Caco-2 (cell line): ENCODE results near the gene RTN3. TPM values are rescaled to one million over a fixed set of nuclear protein-coding genes. Genes with fewer than 3 reads are reported as not detected.

Source experiments
- BruUV-seq: library from RNA; stranded (reverse); fragments of 400-500 nt; replicated peaks from 2 replicates; lab custom pipeline; 2021; lab: Mats Ljungman, UMichigan
- CTCF ChIA-PET: fragments of 300-600 bp; sonication (Branson Sonifier 250); formaldehyde crosslinking; loops from one replicate; lab custom pipeline; 2022; ENCODE audit warnings: antibody characterized with exemption; lab: Charles Lee
- POLR2A ChIA-PET: fragments of 300-600 bp; sonication (Branson Sonifier 250); formaldehyde crosslinking; loops from one replicate; lab custom pipeline; 2022; ENCODE audit warnings: antibody characterized with exemption; lab: Charles Lee
- DNase-seq, 2 experiments: peaks; one replicate each; pipeline versions ENCODE4 v3.0.0 to v3.0.0-alpha.2; 2020 to 2022
- H3K27me3 ChIP-seq: replicated peaks from 2 replicates; pipeline ENCODE4 v1.6.0; 2011; ENCODE audit warnings: low read length; ENCODE audit not compliant: control insufficient read depth, insufficient read depth
- H3K36me3 ChIP-seq: 2 replicates; pipeline ENCODE4 v1.5.1; 2011; ENCODE audit warnings: low read length; ENCODE audit not compliant: control insufficient read depth, insufficient read depth
- H3K4me1 ChIP-seq: fragments of 250-450 bp; sonication (Bioruptor Pico); 2 replicates; pipeline ENCODE4 v1.5.1; 2020; ENCODE audit warnings: mild to moderate bottlenecking
- H3K4me3 ChIP-seq: 2 replicates; pipeline ENCODE4 v1.5.1; 2011; ENCODE audit warnings: low read depth, mild to moderate bottlenecking, control low read depth, low read length
- H3K9me3 ChIP-seq: fragments of 250-450 bp; sonication (Bioruptor Pico); 2 replicates; pipeline ENCODE4 v1.5.1; 2020; ENCODE audit warnings: mild to moderate bottlenecking, moderate library complexity
- H3K27ac Mint-ChIP-seq: one replicate; pipeline ENCODE4 v1.8.0; 2022; ENCODE audit warnings: mixed read lengths; ENCODE audit not compliant: unreplicated experiment
- H3K27me3 Mint-ChIP-seq: one replicate; pipeline ENCODE4 v1.8.0; 2022; ENCODE audit warnings: mixed read lengths; ENCODE audit not compliant: insufficient read depth, unreplicated experiment
- H3K36me3 Mint-ChIP-seq: one replicate; pipeline ENCODE4 v1.8.0; 2022; ENCODE audit warnings: mild to moderate bottlenecking, mixed read lengths; ENCODE audit not compliant: insufficient read depth, unreplicated experiment
- H3K4me1 Mint-ChIP-seq: one replicate; pipeline ENCODE4 v1.8.0; 2022; ENCODE audit warnings: low read depth, mixed read lengths; ENCODE audit not compliant: unreplicated experiment
- H3K4me3 Mint-ChIP-seq: one replicate; pipeline ENCODE4 v1.8.0; 2022; ENCODE audit warnings: mild to moderate bottlenecking, moderate library complexity, mixed read lengths; ENCODE audit not compliant: unreplicated experiment
- H3K9me3 Mint-ChIP-seq: one replicate; pipeline ENCODE4 v1.8.0; 2022; ENCODE audit warnings: mixed read lengths; ENCODE audit not compliant: unreplicated experiment
- CTCF ChIP-seq, 2 experiments: fragments of 200-600 bp in 1 of 2; IDR thresholded peaks; 1 replicate in 1 of 2; 2 replicates in 1 of 2; pipeline versions ENCODE4 v1.5.1 to v1.8.0; 2011 to 2022; ENCODE audit warnings: antibody characterized with exemption in 1 of 2, control low read depth in 1 of 2, inconsistent platforms in 1 of 2, low read depth in 1 of 2, low read length in 1 of 2, mild to moderate bottlenecking in 1 of 2, moderate library complexity in 1 of 2; ENCODE audit not compliant: insufficient read depth in 1 of 2, severe bottlenecking in 1 of 2, unreplicated experiment in 1 of 2
- intact Hi-C: fragments of 100-400 bp; cut with micrococcal nuclease; formaldehyde crosslinking; loops from one replicate; pipeline ENCODE4 v1.10.0; 2022; ENCODE audit not compliant: unreplicated experiment
- total RNA-seq: library from RNA; stranded (reverse); gene quantifications from 2 replicates; pipeline ENCODE4 v1.2.3, GENCODE V29; 2022

Gene RTN3
- total RNA-seq, 1 experiment from 2014 or later: 179 TPM

DNA sequence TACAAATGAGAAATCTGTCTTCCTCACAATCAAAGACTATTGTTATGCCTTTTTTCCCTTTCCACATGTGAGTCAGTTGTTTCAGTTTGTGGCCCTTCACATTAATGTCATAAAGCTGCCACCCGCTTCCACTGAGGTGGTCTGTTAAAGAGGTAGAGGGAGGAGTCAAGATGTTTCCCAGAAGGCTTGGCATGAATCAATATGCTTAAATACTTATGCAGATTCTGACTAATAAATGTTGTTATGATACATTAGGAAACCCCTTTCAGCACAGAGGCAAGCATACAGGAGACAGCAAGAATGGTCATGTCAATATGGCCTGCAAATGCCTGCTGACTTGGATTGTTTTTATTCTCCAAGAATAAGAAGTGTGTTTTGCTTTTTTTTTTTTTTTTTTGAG lies 6.5 kb downstream of the RTN3 start:
- no TSS peak for BruUV-seq
- no peak overlapping the region for H3K4me3 ChIP-seq
- H3K36me3 ChIP-seq: no peaks in the 10 kb centered on the region
- POLR2A ChIA-PET: no interaction called here
- H3K9me3 ChIP-seq: no peaks in the 10 kb centered on the region
- intact Hi-C loops: no loop called here
- no peak for TF ChIP-seq CTCF (IDR thresholded peaks at IDR 0.05; ENCODE audit: insufficient read depth in 1 of 2, low read depth in 1 of 2, low read length in 1 of 2, severe bottlenecking in 1 of 2, unreplicated experiment in 1 of 2)
- CTCF ChIA-PET: no interaction called here
- H3K4me1 ChIP-seq: peaks cover 5% of the 10 kb centered on the region
- H3K27ac Mint-ChIP-seq: no peak overlapping the region
- H3K9me3 Mint-ChIP-seq: no peaks in the 10 kb centered on the region
- H3K27me3 ChIP-seq: no peaks in the 10 kb centered on the region
- H3K4me3 Mint-ChIP-seq: no peak overlapping the region
- peaks cover 33% of the 10 kb centered on the region for H3K4me1 Mint-ChIP-seq
- no peak for DNase-seq
- H3K36me3 Mint-ChIP-seq: peaks cover 15% of the 10 kb centered on the region
- no peaks in the 10 kb centered on the region for H3K27me3 Mint-ChIP-seq

DNA sequence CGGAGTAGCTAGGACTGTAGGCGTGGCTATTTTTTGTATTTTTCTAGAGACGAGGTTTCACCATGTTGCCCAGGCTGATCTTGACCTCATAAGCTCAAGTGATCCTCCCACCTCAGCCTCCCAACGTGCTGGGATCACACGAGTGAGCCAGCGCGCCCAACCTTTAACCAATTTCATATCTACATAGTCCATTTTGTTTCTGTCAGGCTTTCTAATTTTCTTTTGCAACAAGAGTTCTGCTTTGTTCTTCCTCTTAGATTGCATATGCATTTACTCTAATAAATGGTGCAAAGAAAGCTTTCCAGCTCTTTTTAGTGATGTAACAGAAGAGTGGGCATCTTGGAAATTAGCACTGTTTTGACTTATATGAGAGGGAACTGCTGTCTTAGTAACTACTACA lies 13.3 kb downstream of the RTN3 start:
- POLR2A ChIA-PET: interaction anchor here (0.5 kb wide), 1 partner anchor 39 kb away, joined by 3 read pairs; no protein-coding TSS in a partner anchor
- Histone ChIP-seq H3K27me3 (no peaks in the 10 kb centered on the region), H3K4me3 (no peak overlapping the region), H3K36me3 (no peaks in the 10 kb centered on the region), H3K4me1 (no peaks in the 10 kb centered on the region), H3K9me3 (no peaks in the 10 kb centered on the region)
- no peak for DNase-seq
- Mint-ChIP-seq H3K4me3 (no peak overlapping the region), H3K4me1 (peaks cover 22% of the 10 kb centered on the region), H3K27ac (no peak overlapping the region), H3K9me3 (no peaks in the 10 kb centered on the region), H3K36me3 (peaks cover 19% of the 10 kb centered on the region), H3K27me3 (no peaks in the 10 kb centered on the region)
- CTCF ChIA-PET: interaction anchor here (0.6 kb wide), 1 partner anchor 34 kb away, joined by 3 read pairs; no protein-coding TSS in a partner anchor
- intact Hi-C loops: no loop called here
- no peak for TF ChIP-seq CTCF (IDR thresholded peaks at IDR 0.05; ENCODE audit: insufficient read depth in 1 of 2, low read depth in 1 of 2, low read length in 1 of 2, severe bottlenecking in 1 of 2, unreplicated experiment in 1 of 2)
- BruUV-seq: no TSS peak

- no peaks in the 10 kb centered on the region for H3K4me1 Mint-ChIP-seq
- no peak overlapping the region for H3K27ac Mint-ChIP-seq
- BruUV-seq: no TSS peak
- intact Hi-C loops: no loop called here
- H3K27me3 ChIP-seq: no peaks in the 10 kb centered on the region
- no peak overlapping the region for H3K4me3 ChIP-seq
- ChIA-PET CTCF (no interaction called here), POLR2A (no interaction called here)
- no peaks in the 10 kb centered on the region for H3K36me3 ChIP-seq
- H3K27me3 Mint-ChIP-seq: no peaks in the 10 kb centered on the region
- no peaks in the 10 kb centered on the region for H3K4me1 ChIP-seq
- no peak for DNase-seq
- H3K36me3 Mint-ChIP-seq: peaks cover 24% of the 10 kb centered on the region
- H3K4me3 Mint-ChIP-seq: no peak overlapping the region
- H3K9me3 Mint-ChIP-seq: no peaks in the 10 kb centered on the region
- H3K9me3 ChIP-seq: no peaks in the 10 kb centered on the region; the same call in 1 of the 2 replicates
- TF ChIP-seq CTCF (IDR thresholded peaks at IDR 0.05; ENCODE audit: insufficient read depth in 1 of 2, low read depth in 1 of 2, low read length in 1 of 2, severe bottlenecking in 1 of 2, unreplicated experiment in 1 of 2): no peak
Observed at GRCh38 chr11:63698976-63699733, 17.9 kb downstream of the RTN3 start.
